GM12878 (cell line): Measurements from ENCODE around the gene IRF2BPL. TPM values are rescaled to one million over a fixed set of nuclear protein-coding genes. Genes with fewer than 3 reads are reported as not detected.

Source experiments
- ATAC-seq: fragments of 200-7000 bp; cut with Tn5 transposase; 3 replicates; pipeline ENCODE4 v1.9.1; 2020; ENCODE audit warnings: mild to moderate bottlenecking, moderate library complexity
- BruUV-seq: library from RNA; stranded (reverse); fragments of 400-500 nt; replicated peaks from 2 replicates; lab custom pipeline; 2021; lab: Mats Ljungman, UMichigan
- CTCF ChIA-PET: fragments of 300-600 bp; sonication (Branson Sonifier 250); formaldehyde crosslinking; extraction: SDS; loops from one replicate; lab custom pipeline; 2021; ENCODE audit warnings: inconsistent platforms; lab: Yijun Ruan, JAX
- POLR2A ChIA-PET: fragments of 350-600 bp; formaldehyde crosslinking; extraction: SDS; loops from one replicate; lab custom pipeline; 2021; ENCODE audit warnings: inconsistent platforms; lab: Charles Lee
- RAD21 ChIA-PET: fragments of 300-600 bp; sonication (Branson Sonifier 250); formaldehyde crosslinking; loops from one replicate; lab custom pipeline; 2023; ENCODE audit warnings: antibody characterized with exemption; ENCODE audit not compliant: unreplicated experiment; lab: Charles Lee
- SMC1A ChIA-PET: fragments of 300-600 bp; sonication (Branson Sonifier 250); formaldehyde crosslinking; loops from one replicate; lab custom pipeline; 2023; ENCODE audit not compliant: unreplicated experiment, uncharacterized antibody; lab: Charles Lee
- DNase-seq: peaks from one replicate; pipeline ENCODE4 v3.0.0-alpha.2; 2011; ENCODE audit warnings: low read depth, low spot score
- FAIRE-seq: peaks from 3 replicates; lab custom pipeline; 2011; peaks lifted over from hg19 to GRCh38; lab: Jason Lieb, UNC
- H2AFZ ChIP-seq: 2 replicates; pipeline ENCODE4 v1.6.0; 2011; ENCODE audit warnings: low read depth, low read length, control low read depth; ENCODE audit not compliant: control insufficient read depth
- H3K27ac ChIP-seq: 2 replicates; pipeline ENCODE4 v1.5.1; 2011; ENCODE audit warnings: control low read depth; ENCODE audit not compliant: control insufficient read depth, insufficient read depth
- H3K27me3 ChIP-seq, 2 experiments: replicated peaks in 1 of 2; 2 replicates each; pipeline versions ENCODE4 v1.6.0 to v1.6.1; 2011; ENCODE audit warnings: low read length in 1 of 2; ENCODE audit not compliant: control insufficient read depth in 2 of 2, insufficient read depth in 2 of 2
- H3K36me3 ChIP-seq, 2 experiments: 2 replicates each; pipeline ENCODE4 v1.5.1; 2011; ENCODE audit warnings: low read length in 1 of 2; ENCODE audit not compliant: control insufficient read depth in 2 of 2, insufficient read depth in 2 of 2
- H3K4me1 ChIP-seq: 2 replicates; pipeline ENCODE4 v1.6.1; 2011; ENCODE audit warnings: mild to moderate bottlenecking, low read length, moderate library complexity, mixed read lengths; ENCODE audit not compliant: control insufficient read depth, insufficient read depth
- H3K4me2 ChIP-seq: 2 replicates; pipeline ENCODE4 v1.6.0; 2011; ENCODE audit warnings: control low read depth; ENCODE audit not compliant: control insufficient read depth, insufficient read depth
- H3K4me3 ChIP-seq: fragments of 200-600 bp; sonication (generic); 2 replicates; pipeline ENCODE4 v1.5.1; 2016
- H3K79me2 ChIP-seq: 2 replicates; pipeline ENCODE4 v1.6.0; 2011; ENCODE audit warnings: low read length; ENCODE audit not compliant: control insufficient read depth, insufficient read depth
- H3K9ac ChIP-seq: 2 replicates; pipeline ENCODE4 v1.8.0; 2011; ENCODE audit warnings: low read length, control low read depth, mixed read lengths; ENCODE audit not compliant: control insufficient read depth, insufficient read depth
- H3K9me3 ChIP-seq: replicated peaks from 3 replicates; pipeline ENCODE4 v1.5.1; 2011; ENCODE audit warnings: mild to moderate bottlenecking, low read length; ENCODE audit not compliant: control insufficient read depth, insufficient read depth
- H4K20me1 ChIP-seq: 2 replicates; pipeline ENCODE4 v1.6.0; 2011; ENCODE audit not compliant: control insufficient read depth, insufficient read depth
- CBX3 ChIP-seq: fragments of 200-600 bp; sonication (generic); IDR thresholded peaks from 2 replicates; pipeline ENCODE4 v1.6.1; 2016; ENCODE audit warnings: low read depth, borderline replicate concordance
- GABPA ChIP-seq: IDR thresholded peaks from 2 replicates; pipeline ENCODE4 v1.6.1; 2014; ENCODE audit warnings: antibody characterized with exemption, low read depth, mild to moderate bottlenecking, inconsistent platforms
- HDGF ChIP-seq: fragments of 450-650 bp; IDR thresholded peaks from 2 replicates; pipeline ENCODE4 v1.6.1; 2016; ENCODE audit warnings: antibody characterized with exemption
- IKZF1 ChIP-seq: fragments of 450-650 bp; conservative IDR thresholded peaks from 2 replicates; pipeline ENCODE4 v1.6.1; 2017; ENCODE audit warnings: antibody characterized with exemption, mild to moderate bottlenecking
- IKZF2 ChIP-seq, 2 experiments: fragments of 450-650 bp; IDR thresholded peaks; 2 replicates each; pipeline ENCODE4 v1.6.1; 2017; ENCODE audit warnings: mild to moderate bottlenecking in 2 of 2, moderate library complexity in 2 of 2
- MTA3 ChIP-seq: IDR thresholded peaks from 2 replicates; pipeline ENCODE4 v1.6.1; 2012; ENCODE audit warnings: low read length, inconsistent platforms, borderline replicate concordance
- MYC ChIP-seq: IDR thresholded peaks from 2 replicates; pipeline ENCODE4 v1.6.1; 2011; ENCODE audit warnings: mild to moderate bottlenecking, low read length, moderate library complexity, inconsistent platforms; ENCODE audit not compliant: insufficient read depth, insufficient replicate concordance, insufficient read length, severe bottlenecking
- SUZ12 ChIP-seq: fragments of 200-600 bp; sonication (generic); IDR thresholded peaks from one replicate; pipeline ENCODE4 v1.6.1; 2018; ENCODE audit warnings: antibody characterized with exemption, mild to moderate bottlenecking; ENCODE audit not compliant: unreplicated experiment
- ZNF217 ChIP-seq: fragments of 450-650 bp; IDR thresholded peaks from 2 replicates; pipeline ENCODE4 v1.6.1; 2017; ENCODE audit warnings: antibody characterized with exemption, mild to moderate bottlenecking
- WGBS: methylation state at CpG from one replicate; pipeline ENCODE4 v1.1.6; 2016; ENCODE audit warnings: low lambda C conversion rate; ENCODE audit not compliant: insufficient replicate concordance, insufficient coverage; ENCODE audit errors: missing lambda C conversion rate; 5-methylcytosine and 5-hydroxymethylcytosine counted together
- in situ Hi-C: fragments of 300-500 bp; cut with MboI; formaldehyde crosslinking; loops from 9 replicates; pipeline ENCODE4 v1.14.3; 2018; ENCODE audit warnings: mixed read lengths
- intact Hi-C: fragments of 100-400 bp; cut with micrococcal nuclease; formaldehyde crosslinking; loops from one replicate; pipeline ENCODE4 v1.14.2; 2022; ENCODE audit not compliant: unreplicated experiment
- polyA plus RNA-seq, 11 experiments: library from polyadenylated mRNA; depleted of rRNA in 4 of 11; unstranded in 6 of 11; stranded (reverse) in 5 of 11; fragments of >200 nt; fragmentation: Nextera tagmentation in 4 of 11; fragmentation: Illumina TruSeq in 1 of 11; extraction: Ambion mirVana in 4 of 11; extraction: Trizol in 1 of 11; gene quantifications; 1 replicate in 1 of 11; 2 replicates in 10 of 11; pipeline versions ENCODE4 v1.2.1 to v1.2.3, GENCODE V29; 2011 to 2016; ENCODE audit warnings: inconsistent platforms in 2 of 11, missing spikeins in 2 of 11, low read depth in 1 of 11
- total RNA-seq, 4 experiments: library from RNA; depleted of rRNA in 3 of 4; stranded (reverse); fragments of >200 nt in 3 of 4; fragmentation: Illumina TruSeq in 1 of 4; extraction: Trizol in 1 of 4; gene quantifications; 2 replicates each; pipeline versions ENCODE4 v1.2.1 to v1.2.3, GENCODE V29; 2013 to 2021
- TF ChIP-seq, protein P1 (sequence below): fragments of 450-650 bp; IDR thresholded peaks from 2 replicates; pipeline ENCODE4 v1.6.1; 2017; ENCODE audit warnings: low read depth, mild to moderate bottlenecking, moderate library complexity
- TF ChIP-seq, protein P2 (sequence below): fragments of 450-650 bp; IDR thresholded peaks from 2 replicates; pipeline ENCODE4 v1.6.1; 2016; ENCODE audit warnings: mild to moderate bottlenecking
- TF ChIP-seq, protein P3 (sequence below): IDR thresholded peaks from 2 replicates; pipeline ENCODE4 v1.6.1; 2011; ENCODE audit warnings: borderline replicate concordance, low read depth, mild to moderate bottlenecking, moderate library complexity, mixed read lengths, low read length; ENCODE audit not compliant: insufficient read depth; ENCODE audit errors: extremely low read length

The IRF2BPL gene
- total and polyA plus RNA-seq, 10 of the 15 experiments (the other 5 are each of a cell fraction or from before 2014, with no cell fraction given): 1.2 to 34.5 (median 3.1) TPM

- peaks cover 12% of the 10 kb centered on the region for H3K4me1 ChIP-seq
These were observed 27.5 kb upstream of the IRF2BPL start for GRCh38 chr14:77055981-77056380.

More at GRCh38 chr14:77055981-77056380, 27.5 kb upstream of the IRF2BPL start:
- ChIA-PET SMC1A (interaction anchor here (1.3 to 6.2 kb wide), 5 partner anchors 13 to 180 kb away, joined by 4 to 174 read pairs (median 44); no protein-coding TSS in a partner anchor), RAD21 (interaction anchor here (6.6 kb wide), 1 partner anchor 143 kb away, joined by 119 read pairs; no protein-coding TSS in a partner anchor), POLR2A (interaction anchor here (1.0 kb wide), 1 partner anchor 143 kb away, joined by 3 read pairs; no protein-coding TSS in a partner anchor), CTCF (interaction anchor here (1.0 to 6.7 kb wide), 5 partner anchors 12 to 183 kb away, joined by 3 to 170 read pairs (median 72); no protein-coding TSS in a partner anchor)
- in situ Hi-C loops: no loop called here
- TF ChIP-seq SUZ12: no peak
- no peak for TF ChIP-seq IKZF1
- TF ChIP-seq, protein P1, sequence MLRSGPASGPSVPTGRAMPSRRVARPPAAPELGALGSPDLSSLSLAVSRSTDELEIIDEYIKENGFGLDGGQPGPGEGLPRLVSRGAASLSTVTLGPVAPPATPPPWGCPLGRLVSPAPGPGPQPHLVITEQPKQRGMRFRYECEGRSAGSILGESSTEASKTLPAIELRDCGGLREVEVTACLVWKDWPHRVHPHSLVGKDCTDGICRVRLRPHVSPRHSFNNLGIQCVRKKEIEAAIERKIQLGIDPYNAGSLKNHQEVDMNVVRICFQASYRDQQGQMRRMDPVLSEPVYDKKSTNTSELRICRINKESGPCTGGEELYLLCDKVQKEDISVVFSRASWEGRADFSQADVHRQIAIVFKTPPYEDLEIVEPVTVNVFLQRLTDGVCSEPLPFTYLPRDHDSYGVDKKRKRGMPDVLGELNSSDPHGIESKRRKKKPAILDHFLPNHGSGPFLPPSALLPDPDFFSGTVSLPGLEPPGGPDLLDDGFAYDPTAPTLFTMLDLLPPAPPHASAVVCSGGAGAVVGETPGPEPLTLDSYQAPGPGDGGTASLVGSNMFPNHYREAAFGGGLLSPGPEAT: no peak
- TF ChIP-seq MTA3: no peak
- TF ChIP-seq ZNF217: no peak
- TF ChIP-seq GABPA: no peak
- no peak for TF ChIP-seq CBX3
- TF ChIP-seq, protein P2, sequence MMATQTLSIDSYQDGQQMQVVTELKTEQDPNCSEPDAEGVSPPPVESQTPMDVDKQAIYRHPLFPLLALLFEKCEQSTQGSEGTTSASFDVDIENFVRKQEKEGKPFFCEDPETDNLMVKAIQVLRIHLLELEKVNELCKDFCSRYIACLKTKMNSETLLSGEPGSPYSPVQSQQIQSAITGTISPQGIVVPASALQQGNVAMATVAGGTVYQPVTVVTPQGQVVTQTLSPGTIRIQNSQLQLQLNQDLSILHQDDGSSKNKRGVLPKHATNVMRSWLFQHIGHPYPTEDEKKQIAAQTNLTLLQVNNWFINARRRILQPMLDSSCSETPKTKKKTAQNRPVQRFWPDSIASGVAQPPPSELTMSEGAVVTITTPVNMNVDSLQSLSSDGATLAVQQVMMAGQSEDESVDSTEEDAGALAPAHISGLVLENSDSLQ: no peak
- TF ChIP-seq HDGF: no peak
- TF ChIP-seq, protein P3, sequence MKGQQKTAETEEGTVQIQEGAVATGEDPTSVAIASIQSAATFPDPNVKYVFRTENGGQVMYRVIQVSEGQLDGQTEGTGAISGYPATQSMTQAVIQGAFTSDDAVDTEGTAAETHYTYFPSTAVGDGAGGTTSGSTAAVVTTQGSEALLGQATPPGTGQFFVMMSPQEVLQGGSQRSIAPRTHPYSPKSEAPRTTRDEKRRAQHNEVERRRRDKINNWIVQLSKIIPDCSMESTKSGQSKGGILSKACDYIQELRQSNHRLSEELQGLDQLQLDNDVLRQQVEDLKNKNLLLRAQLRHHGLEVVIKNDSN: no peak
- no peak for TF ChIP-seq IKZF2 (IDR thresholded peaks at IDR 0.05)
- no peak for TF ChIP-seq MYC
- H3K9me3 ChIP-seq: no peaks in the 10 kb centered on the region; the same call in 2 of the 3 replicates
- 72% methylated on average over 3 of the region's 3 CpGs for WGBS
- H3K9ac ChIP-seq: no peak overlapping the region
- no TSS peak for BruUV-seq
- no peak overlapping the region for H3K4me3 ChIP-seq
- H2AFZ ChIP-seq: no peak overlapping the region
- H3K4me2 ChIP-seq: no peak overlapping the region
- DNase-seq: no peak
- no peaks in the 10 kb centered on the region; the same call in 1 of the 2 replicates for H4K20me1 ChIP-seq
- no peaks in the 10 kb centered on the region for H3K36me3 ChIP-seq
- H3K27me3 ChIP-seq: no peaks in the 10 kb centered on the region
- ATAC-seq: no peak
- H3K79me2 ChIP-seq: no peaks in the 10 kb centered on the region
- no peak overlapping the region for H3K27ac ChIP-seq
- intact Hi-C loops: no loop called here
- FAIRE-seq: no peak
